ENCODE results near the gene CSH1.
A peak's percentile ranks its signal among the peaks of the same experiment; 100 is the strongest.
"Not testable (repeated sequence)": the region's sequence is repeated elsewhere in the genome, so short reads cannot be mapped to it uniquely, and the experiment has no call there.

The CSH1 gene

DNA sequence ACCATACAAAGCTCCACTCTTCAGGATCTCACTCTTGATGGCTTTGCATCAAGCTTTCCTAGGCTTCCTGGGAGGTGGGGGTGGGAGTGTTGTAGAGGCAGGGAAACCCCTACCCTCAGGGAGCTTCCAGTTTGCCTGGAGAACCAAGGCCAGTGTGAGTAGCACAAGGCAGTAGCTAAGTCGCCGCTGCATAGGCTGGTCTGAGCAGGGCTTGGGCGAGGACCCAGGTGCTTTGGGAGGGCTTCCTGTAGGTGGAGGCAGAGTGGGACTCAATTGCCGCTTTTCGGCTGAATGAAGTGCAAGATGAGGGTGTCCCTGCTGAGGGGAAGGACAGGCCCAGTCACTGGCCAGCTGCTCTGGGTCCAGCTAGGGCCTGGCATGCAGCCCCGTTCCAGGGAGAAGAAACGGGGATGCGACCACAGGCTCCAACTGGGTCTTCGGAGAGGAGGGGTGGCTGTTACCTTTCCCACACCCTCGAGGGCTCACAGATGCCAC lies 31.8 kb upstream of the CSH1 start:
- no peak for DNase-seq

DNA sequence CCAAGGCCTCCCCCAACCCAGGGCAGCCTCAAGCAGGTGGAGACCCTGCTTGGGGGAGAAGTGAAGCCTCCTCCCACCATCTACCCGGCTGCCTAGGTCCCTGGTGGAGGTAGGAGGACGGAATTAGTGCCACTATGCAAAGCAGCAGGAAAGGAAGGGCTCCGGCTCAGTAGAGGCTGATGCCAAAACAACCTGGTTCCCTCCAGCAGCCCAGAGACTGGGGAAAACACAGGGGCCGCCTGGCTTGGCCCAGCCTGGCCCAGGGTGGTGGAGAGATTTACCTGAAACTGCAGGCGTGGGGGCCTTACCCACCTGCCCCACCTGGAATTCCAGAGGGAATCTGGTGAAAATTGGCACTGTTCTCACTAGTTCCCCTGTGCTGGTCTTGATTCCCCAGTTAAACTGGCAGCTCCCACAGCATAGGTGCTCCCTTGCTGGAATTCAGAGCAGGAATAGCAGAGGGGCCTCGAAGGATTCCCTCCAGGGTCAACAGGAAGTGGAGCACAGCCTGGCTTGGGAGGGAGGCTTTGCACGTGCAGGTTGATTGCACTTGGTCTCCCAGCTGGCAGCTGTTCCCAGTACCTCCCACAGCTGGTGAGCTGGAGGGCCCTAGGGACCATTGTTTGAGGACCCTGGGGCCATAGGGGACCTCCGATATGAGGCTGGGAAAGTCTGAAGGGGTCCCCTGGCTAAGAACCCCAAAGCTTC lies 31.2 kb upstream of the CSH1 start:
- DNase-seq, result no peak

DNA sequence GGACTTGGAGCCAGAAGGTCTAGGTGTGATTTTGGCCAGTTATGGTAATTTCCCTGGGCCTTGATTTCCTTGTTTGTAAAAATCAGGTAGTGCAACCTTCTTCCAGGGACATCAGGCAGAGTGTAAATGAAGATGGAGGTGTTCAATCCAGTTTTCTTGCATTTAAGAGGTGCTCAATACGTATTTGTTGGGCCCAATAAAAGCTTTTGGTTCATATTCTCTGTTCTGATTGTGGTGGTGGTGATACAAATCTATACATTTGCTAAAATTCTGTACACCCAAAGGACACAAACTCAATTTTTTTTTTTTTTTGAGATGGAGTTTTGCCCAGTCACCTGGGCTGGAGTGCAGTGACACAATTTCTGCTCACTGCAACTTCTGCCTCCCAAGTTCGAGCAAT lies 29.8 kb upstream of the CSH1 start:
- DNase-seq, result no peak

DNA sequence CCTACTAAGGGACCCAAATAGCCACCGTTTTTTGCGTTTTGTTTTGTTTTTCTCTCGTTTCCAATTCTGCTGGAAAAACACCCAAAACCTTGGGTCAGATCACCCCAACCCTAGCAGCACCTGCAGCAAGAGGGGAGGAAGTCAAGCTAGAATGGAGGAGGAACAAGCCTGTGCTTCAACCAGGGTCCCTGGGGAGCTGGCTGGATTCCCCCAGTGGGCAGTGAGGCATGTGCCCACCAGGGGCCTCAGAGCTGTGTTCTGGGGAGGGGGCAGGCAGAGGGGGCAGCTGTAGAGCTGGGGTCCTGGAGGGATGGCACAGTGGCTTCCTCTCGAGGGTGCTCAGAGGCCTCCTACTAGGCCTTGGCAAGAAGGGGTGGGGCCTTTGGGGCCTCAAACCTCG lies 29.2 kb upstream of the CSH1 start:
- no peak for DNase-seq

DNA sequence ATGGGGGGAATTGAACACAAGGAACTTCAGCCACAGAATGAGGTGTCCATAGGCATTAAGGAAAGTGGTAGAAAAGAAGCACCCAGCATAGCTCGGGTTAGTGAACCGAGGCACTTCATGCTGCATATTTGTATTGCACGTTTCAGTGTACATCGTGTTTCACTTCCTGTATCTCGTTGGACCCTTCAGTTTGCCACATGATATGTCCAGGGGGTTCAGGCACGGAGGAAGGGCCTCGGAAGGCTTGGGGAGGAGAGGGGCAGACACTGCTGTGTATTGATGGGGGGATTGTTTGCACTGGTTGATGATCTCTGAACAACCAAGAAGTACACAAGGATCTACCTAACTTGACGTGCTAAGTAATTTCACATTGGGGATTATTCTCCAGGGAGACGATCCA lies 26.0 kb upstream of the CSH1 start:
- not testable (repeated sequence) for DNase-seq

DNA sequence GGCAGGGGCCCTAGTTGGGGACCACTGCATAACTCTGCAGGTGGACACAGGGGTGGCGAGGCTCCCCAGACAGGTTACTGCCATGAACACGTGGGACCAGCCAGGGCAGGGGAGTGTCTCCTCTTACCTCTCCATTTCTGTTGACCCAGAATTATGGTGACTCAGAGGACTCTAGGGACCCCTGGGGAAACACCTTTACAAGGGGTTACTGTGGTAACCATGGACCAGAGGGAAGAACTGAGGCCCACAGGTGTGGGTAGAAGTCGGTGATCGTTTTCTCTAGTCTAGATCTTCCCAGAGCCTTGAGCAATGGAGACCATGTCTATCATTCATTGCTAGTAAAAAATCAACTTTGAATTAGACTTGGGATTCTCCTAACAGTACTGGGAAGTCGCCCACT lies 24.4 kb upstream of the CSH1 start:
- DNase-seq, result not testable (repeated sequence)

DNA sequence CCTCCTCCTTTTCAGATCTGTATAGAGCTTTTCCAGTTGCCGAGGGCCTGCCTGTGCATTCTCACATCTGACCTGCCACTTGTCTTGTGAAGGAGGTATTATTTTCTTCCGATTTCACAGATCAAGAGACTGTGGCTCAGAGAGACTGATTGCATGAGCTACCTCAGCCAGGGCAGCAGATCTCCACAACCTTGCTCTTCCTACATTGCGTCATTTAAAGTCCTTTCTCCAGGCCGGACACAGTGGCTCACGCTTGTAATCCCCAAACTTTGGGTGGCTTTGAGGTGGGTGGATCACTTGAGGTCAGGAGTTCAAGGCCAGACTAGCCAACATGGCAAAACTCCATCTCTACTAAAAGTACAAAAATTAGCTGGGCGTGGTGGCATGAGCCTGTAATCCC lies 23.7 kb upstream of the CSH1 start:
- not testable (repeated sequence) for DNase-seq

DNA sequence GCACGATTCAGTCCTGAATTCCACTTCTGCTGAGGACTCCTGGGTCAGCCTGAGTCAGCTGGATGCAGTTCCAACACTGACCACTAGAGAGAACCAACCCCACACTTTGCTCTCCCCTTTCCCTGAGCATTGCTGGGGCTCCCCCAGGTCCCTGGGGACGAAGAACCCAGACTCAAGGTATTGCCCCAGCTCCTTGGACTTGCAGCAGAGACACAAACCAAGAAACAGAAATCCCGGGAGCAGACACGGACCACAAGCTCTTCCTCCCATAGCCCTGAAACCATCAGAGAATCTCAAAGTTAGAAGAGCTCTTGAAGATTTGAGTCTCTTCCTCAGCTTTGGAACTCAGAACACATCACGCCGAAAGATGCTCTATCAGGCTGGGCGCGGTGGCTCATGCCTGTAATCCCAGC lies 22.9 kb upstream of the CSH1 start:
- DNase-seq, result peak; percentile 27

DNA sequence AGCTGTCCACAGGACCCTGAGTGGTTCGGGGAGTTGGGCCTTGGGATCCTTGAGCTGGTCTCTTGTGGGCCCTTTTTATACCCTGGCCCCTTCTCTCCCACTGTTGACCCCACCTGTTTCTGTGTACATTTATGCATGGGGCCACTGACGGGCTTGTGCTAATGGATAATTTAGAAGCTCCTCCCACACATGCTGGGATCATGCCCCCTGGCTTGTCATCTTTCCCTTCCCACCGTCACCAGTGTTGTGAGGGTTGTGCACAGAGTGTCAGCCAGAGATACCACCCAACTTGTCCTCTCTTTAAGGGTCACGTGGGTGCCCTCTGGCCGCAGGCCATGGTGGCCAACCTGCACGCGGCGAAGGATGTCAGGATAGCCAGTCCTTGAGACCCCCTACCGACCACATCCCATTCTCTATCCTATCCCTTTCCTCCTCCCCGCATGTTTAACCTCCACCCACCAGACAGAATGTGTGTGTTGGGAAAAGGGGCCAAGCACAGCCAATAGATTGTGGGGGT lies 22.5 kb upstream of the CSH1 start, which contains the start of gene GH1:
TSS of gene GH1 (minus strand) at position 51 of the 517 bp plus-strand sequence. CDS start 63 bp downstream, outside the sequence.
- DNase-seq, result not testable (repeated sequence)

DNA sequence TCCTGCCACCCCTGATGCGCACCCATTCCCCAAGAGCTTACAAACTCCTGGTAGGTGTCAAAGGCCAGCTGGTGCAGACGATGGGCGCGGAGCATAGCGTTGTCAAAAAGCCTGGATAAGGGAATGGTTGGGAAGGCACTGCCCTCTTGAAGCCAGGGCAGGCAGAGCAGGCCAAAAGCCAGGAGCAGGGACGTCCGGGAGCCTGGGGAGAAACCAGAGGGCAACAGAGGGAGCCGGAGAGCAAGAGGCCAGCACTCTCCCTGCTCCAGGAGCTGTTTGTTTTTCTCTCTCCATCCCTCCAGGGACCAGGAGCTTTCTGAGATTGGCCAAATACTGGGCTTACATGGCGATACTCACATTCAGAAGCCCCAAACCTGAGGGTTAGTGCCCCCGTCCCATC lies 21.9 kb upstream of the CSH1 start:
- no peak for DNase-seq

DNA sequence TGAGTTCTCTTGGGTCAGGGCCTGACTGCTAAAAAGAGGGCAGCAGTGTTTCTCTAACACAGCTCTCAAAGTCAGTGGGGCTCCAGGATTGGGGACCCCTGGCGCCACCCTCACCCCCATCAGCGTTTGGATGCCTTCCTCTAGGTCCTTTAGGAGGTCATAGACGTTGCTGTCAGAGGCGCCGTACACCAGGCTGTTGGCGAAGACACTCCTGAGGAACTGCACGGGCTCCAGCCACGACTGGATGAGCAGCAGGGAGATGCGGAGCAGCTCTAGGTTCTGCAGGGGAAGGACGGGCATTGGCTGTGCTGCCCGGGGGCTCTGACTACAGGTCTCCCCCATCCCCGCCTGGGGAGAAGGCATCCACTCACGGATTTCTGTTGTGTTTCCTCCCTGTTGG lies 21.3 kb upstream of the CSH1 start:
- DNase-seq, result no peak

DNA sequence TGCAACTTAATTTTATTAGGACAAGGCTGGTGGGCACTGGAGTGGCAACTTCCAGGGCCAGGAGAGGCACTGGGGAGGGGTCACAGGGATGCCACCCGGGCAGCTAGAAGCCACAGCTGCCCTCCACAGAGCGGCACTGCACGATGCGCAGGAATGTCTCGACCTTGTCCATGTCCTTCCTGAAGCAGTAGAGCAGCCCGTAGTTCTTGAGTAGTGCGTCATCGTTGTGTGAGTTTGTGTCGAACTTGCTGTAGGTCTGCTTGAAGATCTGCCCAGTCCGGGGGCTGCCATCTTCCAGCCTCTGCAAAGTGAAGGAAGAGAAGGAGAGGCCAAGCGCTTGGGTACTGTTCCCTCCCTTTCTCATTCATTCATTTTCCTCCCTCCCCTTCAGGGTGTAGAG lies 20.8 kb upstream of the CSH1 start:
- not testable (repeated sequence) for DNase-seq

DNA sequence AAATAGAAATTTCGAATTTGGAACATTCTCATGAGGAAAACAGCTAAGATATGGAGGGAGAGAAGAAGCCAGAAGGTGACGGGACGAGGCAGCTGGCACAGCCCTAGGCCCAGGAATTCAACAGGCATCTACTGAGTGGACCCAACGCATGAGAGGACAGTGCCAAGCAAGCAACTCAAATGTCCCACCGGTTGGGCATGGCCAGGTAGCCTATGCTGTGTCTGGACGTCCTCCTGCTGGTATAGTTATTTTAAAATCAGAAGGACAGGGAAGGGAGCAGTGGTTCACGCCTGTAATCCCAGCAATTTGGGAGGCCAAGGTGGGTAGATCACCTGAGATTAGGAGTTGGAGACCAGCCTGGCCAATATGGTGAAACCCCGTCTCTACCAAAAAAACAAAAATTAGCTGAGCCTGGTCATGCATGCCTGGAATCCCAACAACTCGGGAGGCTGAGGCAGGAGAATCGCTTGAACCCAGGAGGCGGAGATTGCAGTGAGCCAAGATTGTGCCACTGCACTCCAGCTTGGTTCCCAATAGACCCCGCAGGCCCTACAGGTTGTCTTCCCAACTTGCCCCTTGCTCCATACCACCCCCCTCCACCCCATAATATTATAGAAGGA lies 20.3 kb upstream of the CSH1 start:
- no peak for DNase-seq

DNA sequence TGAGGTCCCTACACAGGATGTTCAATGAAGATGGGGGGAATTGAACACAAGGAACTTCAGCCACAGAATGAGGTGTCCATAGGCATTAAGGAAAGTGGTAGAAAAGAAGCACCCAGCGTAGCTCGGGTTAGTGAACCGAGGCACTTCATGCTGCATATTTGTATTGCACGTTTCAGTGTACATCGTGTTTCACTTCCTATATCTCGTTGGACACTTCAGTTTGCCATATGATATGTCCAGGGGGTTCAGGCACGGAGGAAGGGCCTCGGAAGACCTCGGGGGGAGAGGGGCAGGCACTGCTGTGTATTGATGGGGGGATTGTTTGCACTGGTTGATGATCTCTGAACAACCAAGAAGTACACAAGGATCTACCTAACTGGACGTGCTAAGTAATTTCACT lies 19.4 kb upstream of the CSH1 start:
- DNase-seq, result not testable (repeated sequence)

DNA sequence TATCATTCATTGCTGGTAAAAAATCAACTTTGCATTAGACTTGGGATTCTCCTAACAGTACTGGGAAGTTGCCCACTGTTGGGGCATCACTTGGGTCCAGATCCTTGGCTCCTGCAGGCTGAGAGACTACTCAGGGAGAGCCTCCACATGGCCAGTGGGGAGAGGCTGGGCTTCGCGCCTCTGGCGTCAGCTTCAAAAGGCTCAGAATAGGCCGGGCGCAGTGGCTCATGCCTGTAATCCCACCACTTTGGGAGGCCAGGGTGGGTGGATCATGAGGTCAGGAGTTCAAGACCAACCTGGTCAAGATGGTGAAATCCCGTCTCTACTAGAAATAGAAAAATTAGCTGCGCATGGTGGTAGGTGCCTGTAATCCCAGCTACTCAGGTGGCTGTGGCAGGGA lies 18.1 kb upstream of the CSH1 start:
- no peak for DNase-seq

DNA sequence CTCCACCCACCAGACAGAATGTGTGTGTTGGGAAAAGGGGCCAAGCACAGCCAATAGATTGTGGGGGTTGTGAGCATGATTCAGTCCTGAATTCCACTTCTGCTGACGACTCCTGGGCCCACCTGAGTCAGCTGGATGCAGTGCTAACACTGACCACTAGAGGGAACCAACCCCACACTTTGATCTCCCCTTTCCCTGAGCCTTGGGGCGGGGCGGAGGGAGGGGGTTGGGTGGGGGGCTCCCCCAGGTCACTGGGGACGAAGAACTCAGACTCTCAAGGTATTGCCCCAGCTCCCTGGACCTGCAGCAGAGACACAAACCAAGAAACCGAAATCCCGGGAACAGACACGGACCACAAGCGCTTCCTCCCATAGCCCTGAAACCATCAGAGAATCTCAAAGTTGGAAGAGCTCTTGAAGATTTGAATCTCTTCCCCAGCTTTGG lies 15.3 kb upstream of the CSH1 start:
- DNase-seq, result peak; percentile 11

DNA sequence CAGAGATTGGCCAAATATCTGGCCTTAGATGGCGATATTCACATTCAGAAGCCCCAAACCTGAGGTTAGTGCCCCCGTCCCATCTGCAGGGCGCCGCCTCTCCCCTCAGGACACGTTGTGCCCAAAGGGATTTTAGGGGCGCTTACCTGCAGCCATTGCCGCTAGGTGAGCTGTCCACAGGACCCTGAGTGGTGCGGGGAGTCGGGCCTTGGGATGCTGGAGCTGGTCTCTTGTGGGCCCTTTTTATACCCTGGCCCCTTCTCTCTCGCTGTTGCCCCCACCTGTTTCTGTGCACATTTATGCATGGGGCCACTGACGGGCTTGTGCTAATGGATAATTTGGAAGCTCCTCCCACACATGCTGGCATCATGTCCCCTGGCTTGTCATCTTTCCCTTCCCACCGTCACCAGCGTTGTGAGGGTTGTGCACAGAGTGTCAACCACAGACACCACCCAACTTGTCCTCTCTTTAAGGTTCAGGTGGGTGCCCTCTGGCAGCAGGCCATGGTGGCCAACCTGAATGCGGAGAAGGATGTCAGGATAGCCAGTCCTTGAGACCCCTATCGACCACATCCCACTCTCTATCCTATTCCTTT lies 14.8 kb upstream of the CSH1 start, which contains the start of gene CSHL1:
TSS of gene CSHL1 (minus strand) at position 218 of the 595 bp plus-strand sequence. CDS start at position 156, 62 bp downstream.
- DNase-seq, result no peak

DNA sequence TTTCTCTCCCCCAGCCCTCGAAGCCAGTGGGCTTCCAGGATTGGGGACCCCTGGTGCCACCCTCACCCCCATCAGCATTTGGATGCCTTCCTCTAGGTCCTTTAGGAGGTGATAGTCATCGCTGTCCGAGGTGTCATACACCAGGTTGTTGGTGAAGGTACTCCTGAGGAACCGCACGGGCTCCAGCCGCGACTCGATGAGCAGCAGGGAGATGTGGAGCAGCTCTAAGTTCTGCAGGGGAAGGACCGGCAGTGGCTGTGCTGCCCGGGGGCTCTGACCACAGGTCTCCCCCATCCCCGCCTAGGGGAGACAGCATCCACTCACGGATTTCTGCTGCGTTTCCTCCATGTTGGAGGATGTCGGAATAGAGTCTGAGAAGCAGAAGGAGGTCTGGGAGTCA lies 13.7 kb upstream of the CSH1 start:
- no peak for DNase-seq

DNA sequence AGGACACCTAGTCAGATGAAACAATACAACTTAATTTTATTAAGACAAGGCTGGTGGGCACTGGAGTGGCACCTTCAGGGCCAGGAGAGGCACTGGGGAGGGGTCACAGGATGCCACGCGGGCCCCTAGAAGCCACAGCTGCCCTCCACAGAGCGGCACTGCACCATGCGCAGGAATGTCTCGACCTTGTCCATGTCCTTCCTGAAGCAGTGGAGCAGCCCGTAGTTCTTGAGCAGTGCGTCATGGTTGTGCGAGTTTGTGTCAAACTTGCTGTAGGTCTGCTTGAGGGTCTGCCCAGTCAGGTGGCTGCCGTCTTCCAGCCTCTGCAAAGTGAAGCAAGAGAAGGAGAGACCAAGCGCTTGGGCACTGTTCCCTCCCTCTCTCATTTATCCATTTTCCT lies 13.2 kb upstream of the CSH1 start:
- DNase-seq, result not testable (repeated sequence)

DNA sequence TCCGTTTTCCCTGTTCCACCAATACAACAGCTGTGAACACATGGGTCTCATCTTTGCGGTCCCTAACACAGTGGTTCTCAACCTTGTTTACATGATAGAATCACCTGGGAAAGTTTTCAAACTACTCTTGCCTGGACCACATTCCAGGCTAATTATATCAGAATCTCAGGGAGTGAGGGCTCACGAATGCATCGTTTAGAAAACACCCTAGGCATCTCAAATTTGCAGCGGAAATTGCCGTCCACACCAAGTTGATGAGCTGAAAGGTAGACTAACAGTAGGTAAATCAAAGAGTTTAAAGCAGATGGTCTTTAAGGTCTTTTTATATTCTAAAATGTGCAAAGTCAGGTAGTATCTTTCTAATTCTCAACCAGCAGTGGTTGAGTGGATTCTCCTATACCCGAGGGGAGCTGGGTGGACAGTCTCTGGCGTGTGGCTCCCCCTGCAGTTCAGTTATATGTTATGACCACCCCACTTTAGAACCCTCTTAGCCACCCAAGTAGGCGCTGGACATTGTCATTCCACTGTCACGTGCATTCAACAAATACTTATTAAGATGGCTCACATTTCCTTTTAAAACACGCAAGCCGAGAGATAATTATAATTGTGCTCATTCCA lies 10.9 kb upstream of the CSH1 start:
- DNase-seq, result not testable (repeated sequence)

DNA sequence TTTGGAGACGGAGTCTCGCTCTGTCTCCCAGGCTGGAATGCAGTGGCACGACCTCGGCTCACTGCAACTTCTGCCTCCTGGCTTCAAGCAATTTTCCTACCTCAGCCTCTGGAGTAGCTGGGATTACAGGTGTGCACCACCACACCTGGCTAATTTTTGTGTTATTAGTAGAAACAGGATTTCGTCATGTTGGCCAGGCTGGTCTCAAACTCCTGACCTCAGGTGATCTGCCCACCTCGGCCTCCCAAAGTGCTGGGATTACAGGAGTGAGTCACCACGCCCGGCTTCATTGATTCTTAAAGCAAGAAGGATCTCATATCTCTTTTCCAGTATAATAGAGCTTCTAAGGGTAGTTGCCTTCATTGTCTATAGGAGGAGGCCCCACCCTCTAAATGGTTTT lies 8.4 kb upstream of the CSH1 start:
- not testable (repeated sequence) for DNase-seq

DNA sequence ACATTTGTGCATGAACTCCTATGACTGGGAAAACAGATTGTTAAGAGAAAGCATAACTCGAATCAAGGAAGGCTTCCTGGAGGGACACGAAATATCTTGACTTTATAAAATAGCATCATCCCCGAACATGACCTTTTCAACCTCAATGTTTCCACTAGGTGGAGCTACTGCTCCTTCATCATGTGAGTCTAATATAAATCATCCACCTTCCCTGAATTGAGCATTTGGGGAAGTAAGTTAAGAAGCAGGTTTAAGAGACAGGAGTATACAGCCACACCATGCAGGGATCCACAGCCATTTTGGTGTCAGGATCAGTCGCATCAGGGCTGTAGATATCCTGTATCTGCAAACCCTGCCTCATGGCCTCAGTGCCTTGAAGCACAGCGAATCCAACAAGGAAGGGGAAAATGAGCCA lies 7.4 kb upstream of the CSH1 start:
- DNase-seq, result not testable (repeated sequence)

DNA sequence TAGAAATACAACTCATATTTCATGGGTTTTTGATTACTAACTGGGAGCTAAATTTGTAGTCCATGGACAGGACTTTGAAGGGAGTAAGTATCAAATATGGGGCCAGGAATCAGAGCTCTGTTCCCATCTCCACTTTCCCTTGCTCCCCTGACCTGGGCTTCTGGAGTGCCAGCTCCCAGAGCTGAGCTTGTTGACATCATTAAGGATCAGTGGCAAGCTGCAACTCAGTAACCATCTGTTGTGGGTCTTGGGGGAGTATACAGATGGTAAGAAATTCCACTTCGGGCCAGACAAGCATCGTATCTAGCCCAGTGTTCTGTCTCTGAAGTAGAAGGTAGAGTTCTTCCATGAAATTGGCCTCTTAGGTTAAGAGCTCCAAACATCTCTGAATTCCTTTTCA lies 5.6 kb upstream of the CSH1 start:
- DNase-seq, result not testable (repeated sequence)
